HG02943 (cell line): Measurements from ENCODE around the gene FSIP2.
"Not testable (repeated sequence)": the region's sequence is repeated elsewhere in the genome, so short reads cannot be mapped to it uniquely, and the experiment has no call there.

ENCODE experiments used
- ATAC-seq: cut with Tn5 transposase; IDR thresholded peaks from one replicate; pipeline ENCODE4 v1.9.1; 2021; ENCODE audit warnings: mild to moderate bottlenecking, low read depth, moderate library complexity; ENCODE audit not compliant: unreplicated experiment

FSIP2 gene

GRCh38 chr2:185806783-185807182, 68.2 kb downstream of the FSIP2 start:
- ATAC-seq, result no peak

- no peak for ATAC-seq
These were observed 68.7 kb downstream of the FSIP2 start for GRCh38 chr2:185807351-185807750.

- ATAC-seq, result no peak
These were observed 73.0 kb downstream of the FSIP2 start for GRCh38 chr2:185811580-185811979.

- no peak for ATAC-seq
These were observed 75.1 kb downstream of the FSIP2 start for GRCh38 chr2:185813707-185814106.

- no peak for ATAC-seq
These were observed 79.4 kb downstream of the FSIP2 start for GRCh38 chr2:185817991-185818390.

GRCh38 chr2:185821467-185821866, 82.9 kb downstream of the FSIP2 start:
- ATAC-seq, result no peak

GRCh38 chr2:185823773-185824172, 85.2 kb downstream of the FSIP2 start:
- no peak for ATAC-seq

- ATAC-seq, result no peak
These were observed 87.0 kb downstream of the FSIP2 start for GRCh38 chr2:185825557-185825956.

- no peak for ATAC-seq
These were observed 89.7 kb downstream of the FSIP2 start for GRCh38 chr2:185828326-185828725.

GRCh38 chr2:185833864-185834263, 95.3 kb downstream of the FSIP2 start:
- ATAC-seq, result no peak

GRCh38 chr2:185835974-185836373, 97.4 kb downstream of the FSIP2 start:
- ATAC-seq, result no peak

- ATAC-seq, result no peak
These were observed 116.3 kb downstream of the FSIP2 start for GRCh38 chr2:185854885-185855284.

GRCh38 chr2:185857691-185858090, 119.1 kb downstream of the FSIP2 start:
- no peak for ATAC-seq

GRCh38 chr2:185859506-185859905, 120.9 kb downstream of the FSIP2 start:
- ATAC-seq, result no peak

GRCh38 chr2:185860321-185860720, 121.7 kb downstream of the FSIP2 start:
- ATAC-seq, result no peak

- no peak for ATAC-seq
These were observed 124.2 kb downstream of the FSIP2 start for GRCh38 chr2:185862657-185863398.

- ATAC-seq, result not testable (repeated sequence)
These were observed 126.1 kb downstream of the FSIP2 start for GRCh38 chr2:185864468-185865260.

- no peak for ATAC-seq
These were observed 136.7 kb downstream of the FSIP2 start for GRCh38 chr2:185875136-185875931.

- ATAC-seq, result no peak
These were observed 137.6 kb downstream of the FSIP2 start for GRCh38 chr2:185876234-185876633.

GRCh38 chr2:185880396-185880795, 141.8 kb downstream of the FSIP2 start:
- no peak for ATAC-seq
